D721Med (cell line): Measurements from ENCODE around the gene ANKDD1B.
A peak's percentile ranks its signal among the peaks of the same experiment; 100 is the strongest.
"Not testable (repeated sequence)": the region's sequence is repeated elsewhere in the genome, so short reads cannot be mapped to it uniquely, and the experiment has no call there.

Source experiments
- DNase-seq: peaks from one replicate; pipeline ENCODE4 v3.0.0; 2011; ENCODE audit warnings: low spot score; ENCODE audit not compliant: insufficient read length
- FAIRE-seq: peaks from 2 replicates; lab custom pipeline; 2011; peaks lifted over from hg19 to GRCh38; lab: Jason Lieb, UNC
- TF ChIP-seq, protein P1 (sequence below): IDR thresholded peaks from 2 replicates; pipeline ENCODE4 v1.5.1; 2012; ENCODE audit warnings: mild to moderate bottlenecking, control low read depth; ENCODE audit not compliant: insufficient read depth; ENCODE audit errors: missing control alignments

The ANKDD1B gene

DNA sequence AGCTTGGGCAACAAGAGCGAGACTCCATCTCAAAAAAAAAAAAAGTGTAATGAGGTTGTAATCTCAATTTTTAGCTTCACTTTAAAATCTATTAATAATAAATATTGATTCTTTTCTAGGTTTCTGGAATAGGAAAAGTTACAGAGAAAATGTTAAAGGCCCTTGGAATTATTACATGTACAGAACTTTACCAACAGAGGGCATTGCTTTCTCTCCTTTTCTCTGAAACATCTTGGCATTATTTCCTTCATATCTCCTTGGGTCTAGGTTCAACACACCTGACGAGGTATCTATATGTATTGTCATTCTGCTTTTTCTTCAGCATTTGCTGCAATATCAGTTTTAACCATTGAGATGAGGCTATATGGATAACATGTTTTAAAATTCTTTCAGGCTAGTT, 26.6 kb upstream of the ANKDD1B start:
- DNase-seq, result no peak
- TF ChIP-seq, protein P1, sequence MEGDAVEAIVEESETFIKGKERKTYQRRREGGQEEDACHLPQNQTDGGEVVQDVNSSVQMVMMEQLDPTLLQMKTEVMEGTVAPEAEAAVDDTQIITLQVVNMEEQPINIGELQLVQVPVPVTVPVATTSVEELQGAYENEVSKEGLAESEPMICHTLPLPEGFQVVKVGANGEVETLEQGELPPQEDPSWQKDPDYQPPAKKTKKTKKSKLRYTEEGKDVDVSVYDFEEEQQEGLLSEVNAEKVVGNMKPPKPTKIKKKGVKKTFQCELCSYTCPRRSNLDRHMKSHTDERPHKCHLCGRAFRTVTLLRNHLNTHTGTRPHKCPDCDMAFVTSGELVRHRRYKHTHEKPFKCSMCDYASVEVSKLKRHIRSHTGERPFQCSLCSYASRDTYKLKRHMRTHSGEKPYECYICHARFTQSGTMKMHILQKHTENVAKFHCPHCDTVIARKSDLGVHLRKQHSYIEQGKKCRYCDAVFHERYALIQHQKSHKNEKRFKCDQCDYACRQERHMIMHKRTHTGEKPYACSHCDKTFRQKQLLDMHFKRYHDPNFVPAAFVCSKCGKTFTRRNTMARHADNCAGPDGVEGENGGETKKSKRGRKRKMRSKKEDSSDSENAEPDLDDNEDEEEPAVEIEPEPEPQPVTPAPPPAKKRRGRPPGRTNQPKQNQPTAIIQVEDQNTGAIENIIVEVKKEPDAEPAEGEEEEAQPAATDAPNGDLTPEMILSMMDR, result no peak
- no peak for FAIRE-seq

DNA sequence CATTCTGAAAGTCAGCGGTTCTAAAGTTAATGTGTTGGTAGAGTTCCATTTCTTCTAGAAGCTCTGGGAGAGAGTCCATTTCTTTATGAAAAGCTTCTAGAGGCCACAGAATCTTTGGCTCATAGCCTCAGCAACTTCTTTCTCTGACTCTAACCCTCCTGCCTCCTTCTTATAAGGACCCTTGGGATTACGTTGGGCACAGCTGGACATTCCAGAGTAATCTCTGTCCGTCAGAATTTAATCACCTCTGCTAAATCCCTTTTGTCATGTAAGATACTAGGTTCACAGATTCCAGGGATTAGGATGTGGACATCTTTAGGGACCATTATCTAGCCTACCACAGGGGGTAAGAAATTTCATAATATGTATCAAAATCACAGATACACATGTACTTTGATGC, 22.6 kb upstream of the ANKDD1B start:
- TF ChIP-seq, protein P1, result no peak
- FAIRE-seq (peak; percentile 87), DNase-seq (no peak)

DNA sequence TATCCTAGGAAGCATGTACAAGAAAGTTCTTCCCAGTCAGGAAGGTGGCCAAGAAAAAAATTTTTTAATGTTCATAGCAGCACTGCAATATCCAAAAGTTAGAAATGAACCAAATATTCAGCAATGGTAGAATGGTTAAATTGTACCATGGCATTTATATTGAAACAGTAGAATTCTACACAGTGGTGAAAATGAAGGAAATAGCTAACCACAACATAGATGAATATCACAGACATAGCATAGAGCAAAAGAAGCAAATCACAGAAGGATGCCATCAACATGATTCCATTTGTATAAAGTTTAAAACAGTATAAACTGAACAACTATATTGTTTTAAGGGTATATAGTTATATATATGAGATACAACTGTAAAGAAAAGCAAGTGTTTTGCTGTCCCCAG, 10.7 kb upstream of the ANKDD1B start:
- DNase-seq (no peak), FAIRE-seq (no peak)
- TF ChIP-seq, protein P1, result no peak

DNA sequence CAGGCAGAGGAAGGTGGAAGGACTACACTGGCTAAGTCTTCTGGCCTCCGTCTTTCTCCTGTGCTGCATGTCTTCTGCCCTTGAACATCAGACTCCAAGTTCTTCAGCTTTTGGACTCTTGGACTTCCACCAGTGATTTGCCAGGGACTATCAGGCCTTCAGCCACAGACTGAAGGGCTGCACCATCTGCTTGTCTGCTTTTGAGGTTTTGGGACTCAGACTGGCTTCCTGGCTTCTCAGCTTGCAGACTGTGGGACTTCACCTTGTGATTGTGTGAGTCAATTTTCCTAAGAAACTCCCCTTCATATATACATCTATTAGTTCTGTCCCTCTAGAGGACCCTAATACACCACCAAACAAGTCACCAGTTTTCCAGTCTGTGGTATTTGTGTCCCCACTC, 9.7 kb upstream of the ANKDD1B start:
- DNase-seq (no peak), FAIRE-seq (no peak)
- TF ChIP-seq, protein P1, result no peak

DNA sequence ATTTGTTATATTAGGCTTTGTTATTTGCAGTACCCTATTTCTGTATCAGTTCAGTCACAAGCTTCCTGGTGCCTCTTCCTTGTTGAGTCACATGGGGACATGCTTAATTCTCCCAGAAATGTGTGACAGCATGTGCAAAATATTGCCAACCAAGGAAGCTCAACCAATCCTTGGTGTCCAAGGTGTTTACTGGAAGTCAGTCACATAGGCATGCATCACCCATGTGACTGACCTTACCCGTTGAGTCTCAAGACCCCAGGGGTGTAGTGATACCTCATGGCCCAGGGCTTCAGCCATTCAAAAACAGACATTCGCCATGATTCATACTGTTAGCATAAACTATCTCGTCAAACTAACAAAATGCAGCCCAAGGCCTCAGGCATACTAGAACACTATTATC, 9.3 kb upstream of the ANKDD1B start:
- FAIRE-seq, result no peak

DNA sequence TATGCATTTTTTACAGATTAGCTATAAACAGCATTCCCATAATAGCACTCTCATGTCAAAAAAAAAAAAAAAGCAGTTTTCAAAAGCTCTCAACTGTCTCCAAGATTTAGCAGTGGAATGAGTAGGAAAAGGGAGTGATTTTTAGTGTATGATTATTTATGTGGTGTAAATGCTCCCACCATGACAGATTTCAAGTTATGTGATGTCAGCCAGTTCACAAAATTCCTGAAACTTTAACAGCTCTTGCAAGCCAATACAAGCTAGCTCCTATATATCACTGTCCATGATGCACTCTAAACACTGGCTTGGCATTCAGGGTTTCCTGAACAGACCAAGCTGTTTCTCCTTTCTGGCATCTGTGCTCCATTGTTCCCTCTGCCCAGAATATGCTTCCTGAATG, 7.9 kb upstream of the ANKDD1B start:
- FAIRE-seq, result no peak
- no peak for DNase-seq
- TF ChIP-seq, protein P1, result no peak

More for the DNA sequence above, 9.3 kb upstream of the ANKDD1B start:
- DNase-seq, result no peak
- TF ChIP-seq, protein P1, result no peak

DNA sequence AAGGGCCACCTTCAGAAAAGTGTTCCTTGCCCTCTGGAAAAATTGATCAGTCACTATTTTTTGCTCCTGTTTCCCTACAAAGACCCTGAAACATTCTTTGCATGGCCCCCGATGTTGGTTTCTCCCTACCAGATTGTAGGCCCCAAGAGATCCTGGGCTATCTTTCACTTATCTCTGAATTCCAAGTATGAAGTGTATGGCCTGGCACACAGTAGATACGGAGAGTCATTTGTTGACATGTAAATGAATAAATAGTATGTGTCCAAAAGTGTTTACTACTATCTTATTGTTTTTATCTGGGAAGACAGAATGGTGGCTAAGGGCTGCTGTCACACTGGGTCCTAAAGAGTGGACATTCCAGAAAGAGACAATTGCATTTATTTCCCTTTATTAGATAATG, 7.4 kb upstream of the ANKDD1B start:
- TF ChIP-seq, protein P1, result no peak
- FAIRE-seq (no peak), DNase-seq (no peak)

DNA sequence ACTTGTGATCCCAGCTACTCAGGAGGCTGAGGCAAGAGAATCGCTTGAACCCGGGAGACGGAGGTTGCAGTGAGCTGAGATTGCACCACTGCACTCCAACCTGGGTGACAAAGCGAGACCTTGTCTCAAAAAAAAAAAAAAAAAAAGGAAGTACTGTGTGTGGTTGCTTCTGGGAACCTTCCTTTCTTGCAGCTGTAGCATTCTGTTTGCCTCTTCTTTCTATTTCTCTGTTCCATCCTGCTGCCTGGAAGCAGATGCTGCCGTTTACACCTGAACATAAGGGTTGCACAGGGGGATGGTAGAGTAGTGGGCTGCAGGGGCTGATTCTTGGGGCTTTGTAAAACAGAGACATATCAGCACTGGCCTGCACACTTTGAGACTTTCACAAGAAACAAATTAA, 3.9 kb upstream of the ANKDD1B start:
- not testable (repeated sequence) for DNase-seq, FAIRE-seq
